ENCODE measurements around the gene SIT1. TPM values are rescaled to one million over a fixed set of nuclear protein-coding genes. Genes with fewer than 3 reads are reported as not detected.
"Not testable (repeated sequence)": the region's sequence is repeated elsewhere in the genome, so short reads cannot be mapped to it uniquely, and the experiment has no call there.

Gene SIT1
- total RNA-seq, 1 donor from 2014 or later = not detected

- Mint-ChIP-seq H3K4me1 (ENCODE audit: unreplicated experiment) (peaks cover 23% of the 10 kb centered on the region), H3K27ac (no peak overlapping the region), H3K36me3 (peaks cover 2% of the 10 kb centered on the region), H3K27me3 (peaks cover 4% of the 10 kb centered on the region), H3K4me3 (no peak overlapping the region), H3K9me3 (no peaks in the 10 kb centered on the region)
- DNase-seq (ENCODE audit: extremely low spot score, unreplicated experiment) = no peak
- no peak for TF ChIP-seq CTCF (conservative IDR thresholded peaks at IDR 0.05)
These were observed 2.1 kb upstream of the SIT1 start for GRCh38 chr9:35652829-35653209.

GRCh38 chr9:35651956-35652828 is 1.5 kb upstream of the SIT1 start:
- H3K4me1 Mint-ChIP-seq (ENCODE audit: unreplicated experiment) = peaks cover 27% of the 10 kb centered on the region
- no peak overlapping the region for H3K4me3 Mint-ChIP-seq
- H3K27ac Mint-ChIP-seq = peak overlapping the region; percentile 65
- DNase-seq (ENCODE audit: extremely low spot score, unreplicated experiment) = no peak
- H3K9me3 Mint-ChIP-seq = no peaks in the 10 kb centered on the region
- H3K36me3 Mint-ChIP-seq = no peaks in the 10 kb centered on the region
- TF ChIP-seq CTCF (conservative IDR thresholded peaks at IDR 0.05) = no peak
- H3K27me3 Mint-ChIP-seq = no peaks in the 10 kb centered on the region

GRCh38 chr9:35649431-35650340 is 1.0 kb downstream of the SIT1 start:
- Mint-ChIP-seq H3K27me3 (no peaks in the 10 kb centered on the region), H3K4me1 (ENCODE audit: unreplicated experiment) (peaks cover 17% of the 10 kb centered on the region), H3K4me3 (no peak overlapping the region), H3K9me3 (no peaks in the 10 kb centered on the region), H3K36me3 (no peaks in the 10 kb centered on the region), H3K27ac (no peak overlapping the region)
- TF ChIP-seq CTCF (conservative IDR thresholded peaks at IDR 0.05) = no peak
- DNase-seq (ENCODE audit: extremely low spot score, unreplicated experiment) = no peak

- no peaks in the 10 kb centered on the region for H3K9me3 Mint-ChIP-seq
- TF ChIP-seq CTCF (conservative IDR thresholded peaks at IDR 0.05) = peak; percentile 91
- peak overlapping the region; percentile 95 for H3K4me3 Mint-ChIP-seq
- peak; percentile 95 for DNase-seq (ENCODE audit: extremely low spot score, unreplicated experiment)
- H3K36me3 Mint-ChIP-seq = peaks cover under 1% of the 10 kb centered on the region
- no peaks in the 10 kb centered on the region for H3K27me3 Mint-ChIP-seq
- H3K27ac Mint-ChIP-seq = peak overlapping the region; percentile 98
- H3K4me1 Mint-ChIP-seq (ENCODE audit: unreplicated experiment) = peaks cover 17% of the 10 kb centered on the region
These were observed 4.0 kb downstream of the SIT1 start for GRCh38 chr9:35646533-35647265.

GRCh38 chr9:35646153-35646532 is 4.6 kb downstream of the SIT1 start:
- peaks cover 4% of the 10 kb centered on the region for H3K36me3 Mint-ChIP-seq
- no peaks in the 10 kb centered on the region for H3K27me3 Mint-ChIP-seq
- DNase-seq (ENCODE audit: extremely low spot score, unreplicated experiment) = no peak
- no peaks in the 10 kb centered on the region for H3K9me3 Mint-ChIP-seq
- peak overlapping the region; percentile 95 for H3K4me3 Mint-ChIP-seq
- TF ChIP-seq CTCF (conservative IDR thresholded peaks at IDR 0.05) = no peak
- peak overlapping the region; percentile 98 for H3K27ac Mint-ChIP-seq
- H3K4me1 Mint-ChIP-seq (ENCODE audit: unreplicated experiment) = peaks cover 17% of the 10 kb centered on the region

GRCh38 chr9:35645736-35646135 is 5.0 kb downstream of the SIT1 start:
- Mint-ChIP-seq H3K4me1 (ENCODE audit: unreplicated experiment) (peaks cover 17% of the 10 kb centered on the region), H3K4me3 (peak overlapping the region; percentile 95), H3K27ac (peak overlapping the region; percentile 98)
- H3K9me3 Mint-ChIP-seq; H3K36me3 Mint-ChIP-seq; DNase-seq (ENCODE audit: extremely low spot score, unreplicated experiment); H3K27me3 Mint-ChIP-seq: not testable (repeated sequence)
